Endothelial cell of umbilical vein (primary cell): ENCODE results near the gene AHNAK2. TPM values are rescaled to one million over a fixed set of nuclear protein-coding genes. Genes with fewer than 3 reads are reported as not detected.

Source experiments
- BruUV-seq: library from RNA; stranded (reverse); fragments of 400-500 nt; replicated peaks from 2 replicates; lab custom pipeline; 2021; lab: Mats Ljungman, UMichigan
- CTCF ChIA-PET: fragments of 300-600, 350-600 bp; sonication (Branson Sonifier 250); formaldehyde crosslinking; loops from one replicate; lab custom pipeline; 2021; ENCODE audit warnings: antibody characterized with exemption, inconsistent platforms; lab: Charles Lee
- POLR2A ChIA-PET: fragments of 300-600, 350-600 bp; sonication (Branson Sonifier 250); formaldehyde crosslinking; loops from one replicate; lab custom pipeline; 2021; ENCODE audit warnings: antibody characterized with exemption, inconsistent platforms; lab: Charles Lee
- DNase-seq: peaks from one replicate; pipeline ENCODE4 v3.0.0-alpha.2; 2011; ENCODE audit warnings: low read depth, low spot score
- FAIRE-seq: peaks from 2 replicates; lab custom pipeline; 2011; peaks lifted over from hg19 to GRCh38; lab: Jason Lieb, UNC
- H2AFZ ChIP-seq: 2 replicates; pipeline ENCODE4 v1.6.0; 2012; ENCODE audit warnings: low read depth, low read length, control low read depth, inconsistent platforms
- H3K27ac ChIP-seq: 2 replicates; pipeline ENCODE4 v1.5.1; 2011; ENCODE audit warnings: low read depth, mild to moderate bottlenecking, control low read depth, low read length, moderate library complexity; ENCODE audit not compliant: insufficient read depth
- H3K27me3 ChIP-seq, 2 experiments: 2 replicates each; pipeline versions ENCODE4 v1.6.0 to v1.6.1; 2011; ENCODE audit warnings: low read length in 2 of 2, mixed read lengths in 1 of 2; ENCODE audit not compliant: control insufficient read depth in 2 of 2, insufficient read depth in 2 of 2
- H3K36me3 ChIP-seq, 2 experiments: 2 replicates in 1 of 2; 3 replicates in 1 of 2; pipeline ENCODE4 v1.5.1; 2011; ENCODE audit warnings: low read length in 2 of 2, mild to moderate bottlenecking in 1 of 2, moderate library complexity in 1 of 2; ENCODE audit not compliant: control insufficient read depth in 2 of 2, insufficient read depth in 2 of 2; ENCODE audit errors: extremely low read depth in 1 of 2
- H3K4me1 ChIP-seq: 3 replicates; pipeline ENCODE4 v1.5.1; 2011; ENCODE audit warnings: mild to moderate bottlenecking, low read length; ENCODE audit not compliant: control insufficient read depth, insufficient read depth; ENCODE audit errors: extremely low read depth
- H3K4me2 ChIP-seq: 2 replicates; pipeline ENCODE4 v1.6.1; 2011; ENCODE audit warnings: low read length, control low read depth, mixed read lengths; ENCODE audit not compliant: insufficient read depth
- H3K4me3 ChIP-seq, 3 experiments: fragments of 200-600 bp in 1 of 3; sonication (generic), shearing (Covaris generic) in 1 of 3; replicated peaks in 1 of 3; 2 replicates each; pipeline ENCODE4 v1.5.1; 2011 to 2016; ENCODE audit warnings: control low read depth in 3 of 3, low read length in 3 of 3, mild to moderate bottlenecking in 2 of 3, inconsistent platforms in 1 of 3, low read depth in 1 of 3, moderate library complexity in 1 of 3; ENCODE audit not compliant: insufficient read depth in 1 of 3
- H3K79me2 ChIP-seq: 2 replicates; pipeline ENCODE4 v1.6.0; 2012; ENCODE audit warnings: low read length, inconsistent platforms; ENCODE audit not compliant: control insufficient read depth, insufficient read depth
- H3K9ac ChIP-seq: replicated peaks from 2 replicates; pipeline ENCODE3; 2011; ENCODE audit warnings: low read length, control low read depth; ENCODE audit not compliant: insufficient read depth; ENCODE audit errors: extremely low read depth
- H3K9me1 ChIP-seq: replicated peaks from 3 replicates; pipeline ENCODE4 v1.6.0; 2011; ENCODE audit warnings: mild to moderate bottlenecking, low read length; ENCODE audit not compliant: control insufficient read depth, insufficient read depth; ENCODE audit errors: extremely low read depth
- H3K9me3 ChIP-seq: replicated peaks from 2 replicates; pipeline ENCODE4 v1.5.1; 2012; ENCODE audit warnings: low read length, inconsistent platforms; ENCODE audit not compliant: control insufficient read depth, insufficient read depth
- H4K20me1 ChIP-seq: replicated peaks from 2 replicates; pipeline ENCODE3; 2011; ENCODE audit warnings: mild to moderate bottlenecking, low read length; ENCODE audit not compliant: control insufficient read depth, insufficient read depth; ENCODE audit errors: extremely low read depth
- CTCF ChIP-seq, 2 donors: IDR thresholded peaks; 1 replicate in 1 of 2; 2 replicates in 1 of 2; pipeline ENCODE4 v1.5.1; 2011; ENCODE audit warnings: low read length in 2 of 2, mild to moderate bottlenecking in 2 of 2, moderate library complexity in 2 of 2, control low read depth in 1 of 2, inconsistent platforms in 1 of 2, low read depth in 1 of 2; ENCODE audit not compliant: insufficient read depth in 1 of 2; ENCODE audit errors: extremely low read depth in 1 of 2
- EZH2 ChIP-seq: IDR thresholded peaks from 2 replicates; pipeline ENCODE4 v1.6.1; 2012; ENCODE audit warnings: borderline replicate concordance, low read depth, mild to moderate bottlenecking, moderate library complexity, low read length, inconsistent platforms; ENCODE audit not compliant: severe bottlenecking
- FOS ChIP-seq: IDR thresholded peaks from 2 replicates; pipeline ENCODE4 v1.6.1; 2011; ENCODE audit warnings: mild to moderate bottlenecking, low read length, moderate library complexity, borderline replicate concordance; ENCODE audit not compliant: insufficient read depth
- GATA2 ChIP-seq: IDR thresholded peaks from 2 replicates; pipeline ENCODE4 v1.7.0; 2011; ENCODE audit warnings: low read depth, mild to moderate bottlenecking, moderate library complexity, mixed read lengths, low read length; ENCODE audit not compliant: insufficient read length, insufficient read depth
- JUN ChIP-seq: IDR thresholded peaks from 2 replicates; pipeline ENCODE4 v1.6.1; 2011; ENCODE audit warnings: borderline replicate concordance, low read depth; ENCODE audit not compliant: insufficient read length, insufficient read depth
- MAX ChIP-seq: IDR thresholded peaks from 2 replicates; pipeline ENCODE4 v1.6.1; 2011; ENCODE audit not compliant: insufficient read depth, insufficient read length
- MYC ChIP-seq: IDR thresholded peaks from one replicate; pipeline ENCODE4 v1.6.1; 2011; ENCODE audit warnings: mild to moderate bottlenecking, low read depth, low read length
- POLR2A ChIP-seq: IDR thresholded peaks from 2 replicates; pipeline ENCODE4 v1.6.1; 2012; ENCODE audit warnings: low read depth, mild to moderate bottlenecking, control low read depth, low read length
- POLR2AphosphoS5 ChIP-seq: IDR thresholded peaks from 2 replicates; pipeline ENCODE4 v1.6.1; 2012; ENCODE audit warnings: low read depth, mild to moderate bottlenecking, control low read depth, low read length, moderate library complexity; ENCODE audit not compliant: insufficient read depth
- dilution Hi-C: fragments of 300-500 bp; cut with MboI; formaldehyde crosslinking; loops from one replicate; pipeline ENCODE4 v1.15.0; 2019; ENCODE audit warnings: low sequenced_read_pairs; ENCODE audit not compliant: extremely low pct_ligation_motif_present
- intact Hi-C: fragments of 100-400 bp; cut with micrococcal nuclease; formaldehyde crosslinking; loops from one replicate; pipeline ENCODE4 v1.10.0; 2022
- polyA plus RNA-seq, 4 experiments: library from polyadenylated mRNA; depleted of rRNA in 3 of 4; stranded (reverse) in 3 of 4; unstranded in 1 of 4; fragments of >200 nt; gene quantifications; 2 replicates each; pipeline versions ENCODE4 v1.2.1 to v1.2.3, GENCODE V29; 2011 to 2012; ENCODE audit warnings: missing spikeins in 1 of 4
- total RNA-seq: library from RNA; stranded (reverse); gene quantifications from 2 replicates; pipeline ENCODE4 v1.2.3, GENCODE V29; 2021

The AHNAK2 gene
- total and polyA plus RNA-seq, 2 donors (not counting 3 experiments of a cell fraction or from before 2014, with no cell fraction given): 17.7 to 68.7 TPM

GRCh38 chr14:104967386-104968152 is 10.6 kb downstream of the AHNAK2 start:
- peak overlapping the region; percentile 22 to 37 (median 37) for H3K4me3 ChIP-seq
- CTCF ChIA-PET: interaction anchor here (0.6 to 1.6 kb wide), 9 partner anchors 8 to 199 kb away, joined by 3 to 14 read pairs (median 4); no protein-coding TSS in a partner anchor
- H3K79me2 ChIP-seq: peaks cover 52% of the 10 kb centered on the region
- H3K9ac ChIP-seq: no peak overlapping the region
- peak overlapping the region; percentile 39 for H2AFZ ChIP-seq
- H3K4me2 ChIP-seq: peak overlapping the region; percentile 66
- intact Hi-C loops (loop anchor here (1.0 kb wide), 2 partner anchors 9 to 71 kb away; no protein-coding TSS in a partner anchor), dilution Hi-C loops (no loop called here)
- peaks cover 62% of the 10 kb centered on the region for H3K4me1 ChIP-seq
- peak; percentile 58 for TF ChIP-seq POLR2AphosphoS5
- no peak for TF ChIP-seq JUN
- TF ChIP-seq GATA2: no peak
- TF ChIP-seq MAX: no peak
- TF ChIP-seq FOS: no peak
- TF ChIP-seq CTCF (IDR thresholded peaks at IDR 0.05; ENCODE audit: extremely low read depth in 1 of 2, insufficient read depth in 1 of 2, low read depth in 1 of 2, low read length in 2 of 2): peak in 1 of 2 donors; percentile 13
- TF ChIP-seq MYC: no peak
- peak; percentile 66 for TF ChIP-seq POLR2A
- TF ChIP-seq EZH2: no peak
- DNase-seq: peak; percentile 87
- H3K9me3 ChIP-seq: no peaks in the 10 kb centered on the region
- no peaks in the 10 kb centered on the region for H3K36me3 ChIP-seq
- H3K27me3 ChIP-seq: no peaks in the 10 kb centered on the region
- H3K9me1 ChIP-seq: no peaks in the 10 kb centered on the region
- no TSS peak for BruUV-seq
- peak overlapping the region; percentile 30 for H3K27ac ChIP-seq
- peak; percentile 99 for FAIRE-seq
- POLR2A ChIA-PET: interaction anchor here (0.5 kb wide), 1 partner anchor 63 kb away, joined by 3 read pairs; no protein-coding TSS in a partner anchor
- H4K20me1 ChIP-seq: no peaks in the 10 kb centered on the region
